ENCODE measurements around the gene MGAT3.
A peak's percentile ranks its signal among the peaks of the same experiment; 100 is the strongest.
"Not testable (repeated sequence)": the region's sequence is repeated elsewhere in the genome, so short reads cannot be mapped to it uniquely, and the experiment has no call there.

MGAT3 gene

GRCh38 chr22:39502789-39503409, 46.1 kb downstream of the MGAT3 start:
- Histone ChIP-seq H3K27ac (ENCODE audit: low read depth, low read length) (peak overlapping the region; percentile 91), H3K9me3 (ENCODE audit: control insufficient read depth in 5 of 5, low read length in 5 of 5) (no peaks in the 10 kb centered on the region), H3K27me3 (ENCODE audit: control insufficient read depth in 5 of 5, insufficient read depth in 4 of 5, low read length in 5 of 5) (no peaks in the 10 kb centered on the region), H3K4me1 (ENCODE audit: control insufficient read depth in 5 of 5, insufficient read depth in 5 of 5, low read length in 5 of 5) (peaks cover 21 to 71% (median 63%) of the 10 kb centered on the region in 5 donors), H3K4me3 (ENCODE audit: low read depth in 1 of 5, low read length in 5 of 5) (peak overlapping the region; percentile 70 to 89 (median 82)), H3K36me3 (ENCODE audit: control insufficient read depth in 5 of 5, insufficient read depth in 5 of 5, low read length in 5 of 5) (peaks cover 3 to 39% (median 30%) of the 10 kb centered on the region in 5 donors), H3K9ac (ENCODE audit: low read length in 5 of 5) (peak overlapping the region; percentile 57 to 83 (median 73))

- Histone ChIP-seq H3K9me3 (ENCODE audit: control insufficient read depth in 5 of 5, low read length in 5 of 5) (no peaks in the 10 kb centered on the region), H3K36me3 (ENCODE audit: control insufficient read depth in 5 of 5, insufficient read depth in 5 of 5, low read length in 5 of 5) (peaks cover 3 to 47% (median 37%) of the 10 kb centered on the region in 5 donors), H3K4me3 (ENCODE audit: low read depth in 1 of 5, low read length in 5 of 5) (peak overlapping the region; percentile 70 to 89 (median 82)), H3K4me1 (ENCODE audit: control insufficient read depth in 5 of 5, insufficient read depth in 5 of 5, low read length in 5 of 5) (peaks cover 18 to 64% (median 60%) of the 10 kb centered on the region in 5 donors), H3K9ac (ENCODE audit: low read length in 5 of 5) (peak overlapping the region; percentile 13 to 83 (median 50)), H3K27ac (ENCODE audit: low read depth, low read length) (peak overlapping the region; percentile 91), H3K27me3 (ENCODE audit: control insufficient read depth in 5 of 5, insufficient read depth in 4 of 5, low read length in 5 of 5) (no peaks in the 10 kb centered on the region)
Observed at GRCh38 chr22:39503630-39504029, 46.8 kb downstream of the MGAT3 start.

- Histone ChIP-seq H3K27me3 (ENCODE audit: control insufficient read depth in 5 of 5, insufficient read depth in 4 of 5, low read length in 5 of 5) (no peaks in the 10 kb centered on the region), H3K4me1 (ENCODE audit: control insufficient read depth in 5 of 5, insufficient read depth in 5 of 5, low read length in 5 of 5) (peaks cover 18 to 62% (median 57%) of the 10 kb centered on the region in 5 donors), H3K27ac (ENCODE audit: low read depth, low read length) (peak overlapping the region; percentile 91), H3K9ac (ENCODE audit: low read length in 5 of 5) (peak overlapping the region in 2 of 5 donors; percentile 60 to 83), H3K4me3 (ENCODE audit: low read depth in 1 of 5, low read length in 5 of 5) (no peak overlapping the region), H3K36me3 (ENCODE audit: control insufficient read depth in 5 of 5, insufficient read depth in 5 of 5, low read length in 5 of 5) (peaks cover 3 to 51% (median 38%) of the 10 kb centered on the region in 5 donors), H3K9me3 (ENCODE audit: control insufficient read depth in 5 of 5, low read length in 5 of 5) (no peaks in the 10 kb centered on the region)
Observed at GRCh38 chr22:39504071-39504470, 47.3 kb downstream of the MGAT3 start.

GRCh38 chr22:39507021-39507420, 50.2 kb downstream of the MGAT3 start:
- H3K4me3 ChIP-seq (ENCODE audit: low read depth in 1 of 5, low read length in 5 of 5); H3K9ac ChIP-seq (ENCODE audit: low read length in 5 of 5); H3K27ac ChIP-seq (ENCODE audit: low read depth, low read length); H3K9me3 ChIP-seq (ENCODE audit: control insufficient read depth in 5 of 5, low read length in 5 of 5); H3K27me3 ChIP-seq (ENCODE audit: control insufficient read depth in 5 of 5, insufficient read depth in 4 of 5, low read length in 5 of 5): not testable (repeated sequence)
- Histone ChIP-seq H3K4me1 (ENCODE audit: control insufficient read depth in 5 of 5, insufficient read depth in 5 of 5, low read length in 5 of 5) (peaks cover 10 to 48% (median 40%) of the 10 kb centered on the region in 5 donors), H3K36me3 (ENCODE audit: control insufficient read depth in 5 of 5, insufficient read depth in 5 of 5, low read length in 5 of 5) (peaks cover 10 to 80% (median 64%) of the 10 kb centered on the region in 5 donors)

GRCh38 chr22:39508393-39508792, 51.6 kb downstream of the MGAT3 start:
- Histone ChIP-seq H3K9me3 (ENCODE audit: control insufficient read depth in 5 of 5, low read length in 5 of 5) (no peaks in the 10 kb centered on the region), H3K4me3 (ENCODE audit: low read depth in 1 of 5, low read length in 5 of 5) (no peak overlapping the region), H3K4me1 (ENCODE audit: control insufficient read depth in 5 of 5, insufficient read depth in 5 of 5, low read length in 5 of 5) (peaks cover 10 to 36% (median 31%) of the 10 kb centered on the region in 5 donors), H3K27me3 (ENCODE audit: control insufficient read depth in 5 of 5, insufficient read depth in 4 of 5, low read length in 5 of 5) (no peaks in the 10 kb centered on the region), H3K36me3 (ENCODE audit: control insufficient read depth in 5 of 5, insufficient read depth in 5 of 5, low read length in 5 of 5) (peaks cover 10 to 94% (median 76%) of the 10 kb centered on the region in 5 donors), H3K9ac (ENCODE audit: low read length in 5 of 5) (peak overlapping the region in 1 of 5 donors; percentile 33), H3K27ac (ENCODE audit: low read depth, low read length) (no peak overlapping the region)

GRCh38 chr22:39510529-39511149, 53.8 kb downstream of the MGAT3 start:
- Histone ChIP-seq H3K9ac (ENCODE audit: low read length in 5 of 5) (no peak overlapping the region), H3K27ac (ENCODE audit: low read depth, low read length) (no peak overlapping the region), H3K9me3 (ENCODE audit: control insufficient read depth in 5 of 5, low read length in 5 of 5) (no peaks in the 10 kb centered on the region), H3K27me3 (ENCODE audit: control insufficient read depth in 5 of 5, insufficient read depth in 4 of 5, low read length in 5 of 5) (no peaks in the 10 kb centered on the region), H3K36me3 (ENCODE audit: control insufficient read depth in 5 of 5, insufficient read depth in 5 of 5, low read length in 5 of 5) (peaks cover 12 to 99% (median 82%) of the 10 kb centered on the region in 5 donors), H3K4me1 (ENCODE audit: control insufficient read depth in 5 of 5, insufficient read depth in 5 of 5, low read length in 5 of 5) (peaks cover 6 to 27% (median 26%) of the 10 kb centered on the region in 5 donors), H3K4me3 (ENCODE audit: low read depth in 1 of 5, low read length in 5 of 5) (no peak overlapping the region)

GRCh38 chr22:39511226-39511625, 54.4 kb downstream of the MGAT3 start:
- Histone ChIP-seq H3K27me3 (ENCODE audit: control insufficient read depth in 5 of 5, insufficient read depth in 4 of 5, low read length in 5 of 5) (no peaks in the 10 kb centered on the region), H3K9me3 (ENCODE audit: control insufficient read depth in 5 of 5, low read length in 5 of 5) (no peaks in the 10 kb centered on the region), H3K36me3 (ENCODE audit: control insufficient read depth in 5 of 5, insufficient read depth in 5 of 5, low read length in 5 of 5) (peaks cover 17 to 99% (median 78%) of the 10 kb centered on the region in 5 donors), H3K4me3 (ENCODE audit: low read depth in 1 of 5, low read length in 5 of 5) (no peak overlapping the region), H3K9ac (ENCODE audit: low read length in 5 of 5) (no peak overlapping the region), H3K27ac (ENCODE audit: low read depth, low read length) (no peak overlapping the region), H3K4me1 (ENCODE audit: control insufficient read depth in 5 of 5, insufficient read depth in 5 of 5, low read length in 5 of 5) (peaks cover 4 to 21% (median 20%) of the 10 kb centered on the region in 5 donors)

- Histone ChIP-seq H3K36me3 (ENCODE audit: control insufficient read depth in 5 of 5, insufficient read depth in 5 of 5, low read length in 5 of 5) (peaks cover 14 to 96% (median 73%) of the 10 kb centered on the region in 5 donors), H3K27me3 (ENCODE audit: control insufficient read depth in 5 of 5, insufficient read depth in 4 of 5, low read length in 5 of 5) (no peaks in the 10 kb centered on the region)
Observed at GRCh38 chr22:39512026-39512425, 55.2 kb downstream of the MGAT3 start.

GRCh38 chr22:39513791-39514190, 57.0 kb downstream of the MGAT3 start:
- Histone ChIP-seq H3K4me3 (ENCODE audit: low read depth in 1 of 5, low read length in 5 of 5) (no peak overlapping the region), H3K9me3 (ENCODE audit: control insufficient read depth in 5 of 5, low read length in 5 of 5) (no peaks in the 10 kb centered on the region), H3K27me3 (ENCODE audit: control insufficient read depth in 5 of 5, insufficient read depth in 4 of 5, low read length in 5 of 5) (no peaks in the 10 kb centered on the region), H3K4me1 (ENCODE audit: control insufficient read depth in 5 of 5, insufficient read depth in 5 of 5, low read length in 5 of 5) (peaks cover 0 to 25% (median 19%) of the 10 kb centered on the region in 5 donors), H3K27ac (ENCODE audit: low read depth, low read length) (no peak overlapping the region), H3K9ac (ENCODE audit: low read length in 5 of 5) (no peak overlapping the region), H3K36me3 (ENCODE audit: control insufficient read depth in 5 of 5, insufficient read depth in 5 of 5, low read length in 5 of 5) (peaks cover 14 to 80% (median 64%) of the 10 kb centered on the region in 5 donors)

More at GRCh38 chr22:39512026-39512425, 55.2 kb downstream of the MGAT3 start:
- H3K4me3 ChIP-seq (ENCODE audit: low read depth in 1 of 5, low read length in 5 of 5): no peak overlapping the region
- no peak overlapping the region for H3K9ac ChIP-seq (ENCODE audit: low read length in 5 of 5)
- no peak overlapping the region for H3K27ac ChIP-seq (ENCODE audit: low read depth, low read length)
- H3K4me1 ChIP-seq (ENCODE audit: control insufficient read depth in 5 of 5, insufficient read depth in 5 of 5, low read length in 5 of 5): peaks cover 0 to 17% (median 12%) of the 10 kb centered on the region in 5 donors
- no peaks in the 10 kb centered on the region for H3K9me3 ChIP-seq (ENCODE audit: control insufficient read depth in 5 of 5, low read length in 5 of 5)

GRCh38 chr22:39514373-39514973, 57.7 kb downstream of the MGAT3 start:
- H3K4me3 ChIP-seq (ENCODE audit: low read depth in 1 of 5, low read length in 5 of 5): no peak overlapping the region
- peak overlapping the region; percentile 15 for H3K27ac ChIP-seq (ENCODE audit: low read depth, low read length)
- no peak overlapping the region for H3K9ac ChIP-seq (ENCODE audit: low read length in 5 of 5)
- peaks cover 3 to 31% (median 25%) of the 10 kb centered on the region in 5 donors for H3K4me1 ChIP-seq (ENCODE audit: control insufficient read depth in 5 of 5, insufficient read depth in 5 of 5, low read length in 5 of 5)
- no peaks in the 10 kb centered on the region for H3K27me3 ChIP-seq (ENCODE audit: control insufficient read depth in 5 of 5, insufficient read depth in 4 of 5, low read length in 5 of 5)
- no peaks in the 10 kb centered on the region for H3K9me3 ChIP-seq (ENCODE audit: control insufficient read depth in 5 of 5, low read length in 5 of 5)
- peaks cover 14 to 74% (median 59%) of the 10 kb centered on the region in 5 donors for H3K36me3 ChIP-seq (ENCODE audit: control insufficient read depth in 5 of 5, insufficient read depth in 5 of 5, low read length in 5 of 5)

Data from subcutaneous abdominal adipose tissue (tissue), 5 donors.